Measurements from ENCODE around the gene GRPEL1.

DNA sequence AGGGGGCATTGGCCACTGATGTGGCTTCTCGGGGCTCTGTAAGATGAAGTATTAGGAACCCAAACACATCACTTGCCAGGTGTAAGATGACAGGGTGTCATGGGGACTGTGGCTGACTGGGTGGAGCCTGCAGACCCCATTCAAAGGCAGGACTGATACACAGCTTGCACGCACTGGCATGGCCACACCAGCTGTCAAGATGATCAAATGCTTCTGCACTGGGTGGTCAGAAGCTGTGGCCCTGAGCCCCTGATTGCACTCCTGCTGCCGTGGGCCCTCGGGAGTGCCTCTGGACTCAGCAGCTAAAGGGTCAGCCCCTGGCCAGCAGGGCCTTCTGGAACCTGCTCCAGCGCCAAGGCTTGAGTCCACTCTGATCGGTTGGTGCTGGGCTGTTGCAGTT, 48.8 kb upstream of the GRPEL1 start:
- TF ChIP-seq, protein P1, sequence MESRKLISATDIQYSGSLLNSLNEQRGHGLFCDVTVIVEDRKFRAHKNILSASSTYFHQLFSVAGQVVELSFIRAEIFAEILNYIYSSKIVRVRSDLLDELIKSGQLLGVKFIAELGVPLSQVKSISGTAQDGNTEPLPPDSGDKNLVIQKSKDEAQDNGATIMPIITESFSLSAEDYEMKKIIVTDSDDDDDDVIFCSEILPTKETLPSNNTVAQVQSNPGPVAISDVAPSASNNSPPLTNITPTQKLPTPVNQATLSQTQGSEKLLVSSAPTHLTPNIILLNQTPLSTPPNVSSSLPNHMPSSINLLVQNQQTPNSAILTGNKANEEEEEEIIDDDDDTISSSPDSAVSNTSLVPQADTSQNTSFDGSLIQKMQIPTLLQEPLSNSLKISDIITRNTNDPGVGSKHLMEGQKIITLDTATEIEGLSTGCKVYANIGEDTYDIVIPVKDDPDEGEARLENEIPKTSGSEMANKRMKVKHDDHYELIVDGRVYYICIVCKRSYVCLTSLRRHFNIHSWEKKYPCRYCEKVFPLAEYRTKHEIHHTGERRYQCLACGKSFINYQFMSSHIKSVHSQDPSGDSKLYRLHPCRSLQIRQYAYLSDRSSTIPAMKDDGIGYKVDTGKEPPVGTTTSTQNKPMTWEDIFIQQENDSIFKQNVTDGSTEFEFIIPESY (IDR thresholded peaks at IDR 0.05), result no peak
- TF ChIP-seq, protein P2, sequence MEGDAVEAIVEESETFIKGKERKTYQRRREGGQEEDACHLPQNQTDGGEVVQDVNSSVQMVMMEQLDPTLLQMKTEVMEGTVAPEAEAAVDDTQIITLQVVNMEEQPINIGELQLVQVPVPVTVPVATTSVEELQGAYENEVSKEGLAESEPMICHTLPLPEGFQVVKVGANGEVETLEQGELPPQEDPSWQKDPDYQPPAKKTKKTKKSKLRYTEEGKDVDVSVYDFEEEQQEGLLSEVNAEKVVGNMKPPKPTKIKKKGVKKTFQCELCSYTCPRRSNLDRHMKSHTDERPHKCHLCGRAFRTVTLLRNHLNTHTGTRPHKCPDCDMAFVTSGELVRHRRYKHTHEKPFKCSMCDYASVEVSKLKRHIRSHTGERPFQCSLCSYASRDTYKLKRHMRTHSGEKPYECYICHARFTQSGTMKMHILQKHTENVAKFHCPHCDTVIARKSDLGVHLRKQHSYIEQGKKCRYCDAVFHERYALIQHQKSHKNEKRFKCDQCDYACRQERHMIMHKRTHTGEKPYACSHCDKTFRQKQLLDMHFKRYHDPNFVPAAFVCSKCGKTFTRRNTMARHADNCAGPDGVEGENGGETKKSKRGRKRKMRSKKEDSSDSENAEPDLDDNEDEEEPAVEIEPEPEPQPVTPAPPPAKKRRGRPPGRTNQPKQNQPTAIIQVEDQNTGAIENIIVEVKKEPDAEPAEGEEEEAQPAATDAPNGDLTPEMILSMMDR (IDR thresholded peaks at IDR 0.05; ENCODE audit: low read depth, low read length, missing input control), result no peak
- TF ChIP-seq, protein P3, sequence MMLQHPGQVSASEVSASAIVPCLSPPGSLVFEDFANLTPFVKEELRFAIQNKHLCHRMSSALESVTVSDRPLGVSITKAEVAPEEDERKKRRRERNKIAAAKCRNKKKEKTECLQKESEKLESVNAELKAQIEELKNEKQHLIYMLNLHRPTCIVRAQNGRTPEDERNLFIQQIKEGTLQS (IDR thresholded peaks at IDR 0.05), result no peak
- TF ChIP-seq NR2F2 (IDR thresholded peaks at IDR 0.05), result no peak
- TF ChIP-seq, protein P4, sequence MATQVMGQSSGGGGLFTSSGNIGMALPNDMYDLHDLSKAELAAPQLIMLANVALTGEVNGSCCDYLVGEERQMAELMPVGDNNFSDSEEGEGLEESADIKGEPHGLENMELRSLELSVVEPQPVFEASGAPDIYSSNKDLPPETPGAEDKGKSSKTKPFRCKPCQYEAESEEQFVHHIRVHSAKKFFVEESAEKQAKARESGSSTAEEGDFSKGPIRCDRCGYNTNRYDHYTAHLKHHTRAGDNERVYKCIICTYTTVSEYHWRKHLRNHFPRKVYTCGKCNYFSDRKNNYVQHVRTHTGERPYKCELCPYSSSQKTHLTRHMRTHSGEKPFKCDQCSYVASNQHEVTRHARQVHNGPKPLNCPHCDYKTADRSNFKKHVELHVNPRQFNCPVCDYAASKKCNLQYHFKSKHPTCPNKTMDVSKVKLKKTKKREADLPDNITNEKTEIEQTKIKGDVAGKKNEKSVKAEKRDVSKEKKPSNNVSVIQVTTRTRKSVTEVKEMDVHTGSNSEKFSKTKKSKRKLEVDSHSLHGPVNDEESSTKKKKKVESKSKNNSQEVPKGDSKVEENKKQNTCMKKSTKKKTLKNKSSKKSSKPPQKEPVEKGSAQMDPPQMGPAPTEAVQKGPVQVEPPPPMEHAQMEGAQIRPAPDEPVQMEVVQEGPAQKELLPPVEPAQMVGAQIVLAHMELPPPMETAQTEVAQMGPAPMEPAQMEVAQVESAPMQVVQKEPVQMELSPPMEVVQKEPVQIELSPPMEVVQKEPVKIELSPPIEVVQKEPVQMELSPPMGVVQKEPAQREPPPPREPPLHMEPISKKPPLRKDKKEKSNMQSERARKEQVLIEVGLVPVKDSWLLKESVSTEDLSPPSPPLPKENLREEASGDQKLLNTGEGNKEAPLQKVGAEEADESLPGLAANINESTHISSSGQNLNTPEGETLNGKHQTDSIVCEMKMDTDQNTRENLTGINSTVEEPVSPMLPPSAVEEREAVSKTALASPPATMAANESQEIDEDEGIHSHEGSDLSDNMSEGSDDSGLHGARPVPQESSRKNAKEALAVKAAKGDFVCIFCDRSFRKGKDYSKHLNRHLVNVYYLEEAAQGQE (IDR thresholded peaks at IDR 0.05), result no peak
- TF ChIP-seq, protein P5, sequence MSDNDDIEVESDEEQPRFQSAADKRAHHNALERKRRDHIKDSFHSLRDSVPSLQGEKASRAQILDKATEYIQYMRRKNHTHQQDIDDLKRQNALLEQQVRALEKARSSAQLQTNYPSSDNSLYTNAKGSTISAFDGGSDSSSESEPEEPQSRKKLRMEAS (IDR thresholded peaks at IDR 0.05), result no peak
- no peak for TF ChIP-seq SP1 (IDR thresholded peaks at IDR 0.05)
- no peak for TF ChIP-seq FOXA1 (IDR thresholded peaks at IDR 0.05)
- TF ChIP-seq JUND (IDR thresholded peaks at IDR 0.05), result no peak
- TF ChIP-seq EGR1 (IDR thresholded peaks at IDR 0.05; ENCODE audit: low read depth in 2 of 2), result no peak
- no peak for TF ChIP-seq RAD21 (IDR thresholded peaks at IDR 0.05)
- no peak for TF ChIP-seq TAF1 (conservative IDR thresholded peaks at IDR 0.05)
